Liver (tissue), 9 donors: Measurements from ENCODE around the gene ENG. TPM values are rescaled to one million over a fixed set of nuclear protein-coding genes. Genes with fewer than 3 reads are reported as not detected.

ENCODE experiments used
- DNase-seq: peaks from one replicate; pipeline ENCODE4 v3.0.0-alpha.2; 2017; ENCODE audit warnings: low spot score
- H3K27ac ChIP-seq, 2 donors: one replicate each; pipeline ENCODE4 v1.7.0; 2013; ENCODE audit warnings: inconsistent platforms in 2 of 2, low read length in 2 of 2, control low read depth in 1 of 2, low read depth in 1 of 2, mild to moderate bottlenecking in 1 of 2
- H3K27me3 ChIP-seq, 4 donors: one replicate each; pipeline versions ENCODE4 v1.6.1 to v1.7.0; 2013; ENCODE audit warnings: low read length in 3 of 4, inconsistent platforms in 1 of 4, mild to moderate bottlenecking in 1 of 4, moderate library complexity in 1 of 4; ENCODE audit not compliant: control insufficient read depth in 4 of 4, insufficient read depth in 4 of 4
- H3K36me3 ChIP-seq, 4 donors: one replicate each; pipeline versions ENCODE4 v1.6.1 to v1.7.0; 2013; ENCODE audit warnings: low read length in 3 of 4, mild to moderate bottlenecking in 3 of 4, low read depth in 1 of 4, moderate library complexity in 1 of 4; ENCODE audit not compliant: control insufficient read depth in 4 of 4, insufficient read depth in 3 of 4
- H3K4me1 ChIP-seq, 4 donors: one replicate each; pipeline versions ENCODE4 v1.6.1 to v1.7.0; 2013; ENCODE audit warnings: low read length in 3 of 4, mild to moderate bottlenecking in 3 of 4, moderate library complexity in 1 of 4; ENCODE audit not compliant: control insufficient read depth in 4 of 4, insufficient read depth in 4 of 4
- H3K4me3 ChIP-seq, 3 donors: one replicate each; pipeline versions ENCODE4 v1.6.1 to v1.7.0; 2013; ENCODE audit warnings: low read length in 3 of 3, control low read depth in 1 of 3, low read depth in 1 of 3, mild to moderate bottlenecking in 1 of 3
- H3K9ac ChIP-seq, 2 donors: one replicate each; pipeline ENCODE4 v1.7.0; 2013; ENCODE audit warnings: low read length in 2 of 2, mild to moderate bottlenecking in 2 of 2, moderate library complexity in 2 of 2, control low read depth in 1 of 2, low read depth in 1 of 2
- H3K9me3 ChIP-seq, 4 donors: one replicate each; pipeline versions ENCODE4 v1.6.1 to v1.7.0; 2013; ENCODE audit warnings: low read length in 3 of 4; ENCODE audit not compliant: control insufficient read depth in 4 of 4
- EGR1 ChIP-seq, 2 donors: IDR thresholded peaks; 2 replicates each; pipeline ENCODE4 v1.6.1; 2016 to 2018; ENCODE audit warnings: antibody characterized with exemption in 2 of 2, low read depth in 2 of 2
- FOXA2 ChIP-seq: IDR thresholded peaks from 2 replicates; pipeline ENCODE4 v1.6.1; 2016; ENCODE audit warnings: antibody characterized with exemption
- HNF4A ChIP-seq, 2 donors: conservative IDR thresholded peaks; 2 replicates each; pipeline ENCODE4 v1.6.1; 2016; ENCODE audit warnings: antibody characterized with exemption in 2 of 2, mild to moderate bottlenecking in 2 of 2
- HNF4G ChIP-seq: IDR thresholded peaks from 2 replicates; pipeline ENCODE4 v1.6.1; 2016; ENCODE audit warnings: antibody characterized with exemption
- MAX ChIP-seq: IDR thresholded peaks from 2 replicates; pipeline ENCODE4 v1.6.1; 2016; ENCODE audit warnings: antibody characterized with exemption
- NR2F2 ChIP-seq: IDR thresholded peaks from 2 replicates; pipeline ENCODE4 v1.6.1; 2016; ENCODE audit warnings: antibody characterized with exemption
- RAD21 ChIP-seq, 2 donors: IDR thresholded peaks; 2 replicates each; pipeline ENCODE4 v1.6.1; 2016; ENCODE audit warnings: antibody characterized with exemption in 2 of 2, mild to moderate bottlenecking in 2 of 2
- REST ChIP-seq: IDR thresholded peaks from 2 replicates; pipeline ENCODE4 v1.6.1; 2016; ENCODE audit warnings: antibody characterized with exemption, mild to moderate bottlenecking
- TAF1 ChIP-seq: conservative IDR thresholded peaks from 2 replicates; pipeline ENCODE4 v1.6.1; 2016; ENCODE audit warnings: antibody characterized with exemption, mild to moderate bottlenecking
- YY1 ChIP-seq: IDR thresholded peaks from 2 replicates; pipeline ENCODE4 v1.6.1; 2016; ENCODE audit warnings: antibody characterized with exemption, mild to moderate bottlenecking
- ZBTB33 ChIP-seq: IDR thresholded peaks from 2 replicates; pipeline ENCODE4 v1.6.1; 2016; ENCODE audit warnings: antibody characterized with exemption
- WGBS: extraction: QIAGEN DNeasy Blood & Tissue Kit; methylation state at CpG from one replicate; pipeline ENCODE4 v1.1.7; 2013; 5-methylcytosine and 5-hydroxymethylcytosine counted together
- polyA plus RNA-seq, 2 donors: library from polyadenylated mRNA; stranded (reverse) in 1 of 2; unstranded in 1 of 2; fragments of 200-250 nt in 1 of 2; fragments of >200 nt in 1 of 2; fragmentation: Nextera tagmentation in 1 of 2; extraction: Ambion mirVana in 1 of 2; gene quantifications; one replicate each; pipeline versions ENCODE4 v1.2.1 to v1.2.3, GENCODE V29; 2013 to 2015
- total RNA-seq, 2 donors: library from RNA; depleted of rRNA; stranded (reverse); fragments of >200 nt; gene quantifications; one replicate each; pipeline ENCODE4 v1.2.3, GENCODE V29; 2014
- TF ChIP-seq, protein P1 (sequence below): IDR thresholded peaks from 2 replicates; pipeline ENCODE4 v1.6.1; 2016; ENCODE audit warnings: antibody characterized with exemption
- TF ChIP-seq, protein P2 (sequence below): fragments of 150-350 bp; IDR thresholded peaks from 2 replicates; pipeline ENCODE4 v1.5.1; 2017; ENCODE audit warnings: improper control_type of control experiment, low read depth, low read length; ENCODE audit not compliant: missing input control
- donor health status: healthy.
- donor health status: healthy.
- donor health status: healthy.
- donor health status: healthy.
- donor health status: healthy.

Gene ENG
- total and polyA plus RNA-seq, 4 donors: 12.8 to 91.3 (median 24.2) TPM

DNA sequence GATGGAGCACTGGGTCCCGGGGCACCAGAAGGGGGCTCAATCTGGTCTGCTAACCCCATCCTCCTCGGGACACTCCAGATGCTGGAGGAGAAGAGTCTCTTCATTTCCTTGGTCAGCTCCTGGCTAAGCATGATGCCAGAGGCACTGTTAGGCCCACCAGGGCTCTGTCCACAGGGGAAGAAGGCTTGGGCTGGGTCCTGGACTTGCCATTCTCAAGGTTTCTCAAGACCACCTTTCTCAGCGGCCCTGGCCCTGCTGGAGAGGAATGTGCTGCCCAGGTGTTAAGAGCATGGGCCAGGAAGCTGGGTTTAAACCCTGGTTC is 83.9 kb downstream of the ENG start:
- Histone ChIP-seq H3K4me3 (peak overlapping the region in 2 of 3 donors; percentile 49 to 54), H3K27me3 (no peaks in the 10 kb centered on the region), H3K9me3 (no peaks in the 10 kb centered on the region), H3K27ac (peak overlapping the region; percentile 30 to 68), H3K4me1 (peaks cover 0 to 10% (median 8%) of the 10 kb centered on the region in 4 donors), H3K36me3 (no peaks in the 10 kb centered on the region), H3K9ac (peak overlapping the region; percentile 38 to 39)
- 47% methylated on average over 3 of the region's 3 CpGs for WGBS
- no peak for TF ChIP-seq RAD21 (IDR thresholded peaks at IDR 0.05)
- no peak for TF ChIP-seq NR2F2
- no peak for TF ChIP-seq REST
- TF ChIP-seq HNF4G: no peak
- TF ChIP-seq ZBTB33: no peak
- no peak for TF ChIP-seq HNF4A (conservative IDR thresholded peaks at IDR 0.05)
- TF ChIP-seq EGR1 (IDR thresholded peaks at IDR 0.05; ENCODE audit: low read depth in 2 of 2): no peak
- no peak for TF ChIP-seq FOXA2
- TF ChIP-seq, protein P1, sequence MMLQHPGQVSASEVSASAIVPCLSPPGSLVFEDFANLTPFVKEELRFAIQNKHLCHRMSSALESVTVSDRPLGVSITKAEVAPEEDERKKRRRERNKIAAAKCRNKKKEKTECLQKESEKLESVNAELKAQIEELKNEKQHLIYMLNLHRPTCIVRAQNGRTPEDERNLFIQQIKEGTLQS: no peak
- TF ChIP-seq YY1: no peak
- TF ChIP-seq, protein P2, sequence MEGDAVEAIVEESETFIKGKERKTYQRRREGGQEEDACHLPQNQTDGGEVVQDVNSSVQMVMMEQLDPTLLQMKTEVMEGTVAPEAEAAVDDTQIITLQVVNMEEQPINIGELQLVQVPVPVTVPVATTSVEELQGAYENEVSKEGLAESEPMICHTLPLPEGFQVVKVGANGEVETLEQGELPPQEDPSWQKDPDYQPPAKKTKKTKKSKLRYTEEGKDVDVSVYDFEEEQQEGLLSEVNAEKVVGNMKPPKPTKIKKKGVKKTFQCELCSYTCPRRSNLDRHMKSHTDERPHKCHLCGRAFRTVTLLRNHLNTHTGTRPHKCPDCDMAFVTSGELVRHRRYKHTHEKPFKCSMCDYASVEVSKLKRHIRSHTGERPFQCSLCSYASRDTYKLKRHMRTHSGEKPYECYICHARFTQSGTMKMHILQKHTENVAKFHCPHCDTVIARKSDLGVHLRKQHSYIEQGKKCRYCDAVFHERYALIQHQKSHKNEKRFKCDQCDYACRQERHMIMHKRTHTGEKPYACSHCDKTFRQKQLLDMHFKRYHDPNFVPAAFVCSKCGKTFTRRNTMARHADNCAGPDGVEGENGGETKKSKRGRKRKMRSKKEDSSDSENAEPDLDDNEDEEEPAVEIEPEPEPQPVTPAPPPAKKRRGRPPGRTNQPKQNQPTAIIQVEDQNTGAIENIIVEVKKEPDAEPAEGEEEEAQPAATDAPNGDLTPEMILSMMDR: no peak
- no peak for TF ChIP-seq MAX
- DNase-seq: no peak

DNA sequence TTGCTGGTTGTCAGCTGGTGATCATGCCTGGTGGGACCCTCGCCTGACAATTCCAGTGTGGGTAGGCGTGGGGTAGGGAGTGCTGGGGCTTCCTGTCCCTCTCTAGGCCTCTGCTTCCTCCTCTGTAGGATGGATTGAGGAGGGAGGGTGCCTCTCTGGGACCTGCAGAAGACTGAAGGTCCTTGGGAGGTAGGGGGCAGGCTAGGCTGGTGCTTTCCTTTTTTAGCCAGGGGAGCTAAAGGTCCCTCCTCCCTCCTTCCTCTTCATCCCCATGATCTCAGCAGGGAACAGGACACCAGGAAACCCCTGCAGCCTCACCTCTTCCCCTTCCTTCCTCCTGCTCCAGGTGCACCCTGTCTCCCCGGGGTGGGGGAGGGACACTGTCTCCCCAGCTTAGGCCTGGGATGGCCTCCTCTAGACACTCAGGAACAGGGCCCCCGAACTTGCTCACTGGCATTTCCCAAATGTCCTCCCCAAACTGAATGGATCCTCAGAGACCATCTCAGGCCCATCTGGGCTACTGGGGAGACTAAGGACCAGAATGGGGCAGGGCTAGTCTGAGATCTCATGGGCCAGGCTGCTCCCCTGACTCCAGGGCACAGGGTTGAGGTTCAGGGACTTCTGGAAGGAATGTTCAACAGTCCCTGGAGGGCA is 84.4 kb downstream of the ENG start:
- Histone ChIP-seq H3K9me3 (no peaks in the 10 kb centered on the region), H3K4me3 (peak overlapping the region in 1 of 3 donors; percentile 54), H3K36me3 (no peaks in the 10 kb centered on the region), H3K27me3 (no peaks in the 10 kb centered on the region), H3K27ac (peak overlapping the region; percentile 30 to 68), H3K9ac (no peak overlapping the region), H3K4me1 (peaks cover 0 to 10% (median 8%) of the 10 kb centered on the region in 4 donors)
- DNase-seq: no peak
- TF ChIP-seq TAF1: no peak
- TF ChIP-seq NR2F2: peak; percentile 83
- 65% methylated on average over 4 of the region's 4 CpGs for whole genome bisulfite sequencing
